WTC11 (cell line): ENCODE data around the gene PRR15L.

Source experiments
- ATF1 ChIP-seq: sonication (generic); formaldehyde crosslinking; IDR thresholded peaks from 2 replicates; pipeline ENCODE4 v1.8.1; 2023; ENCODE audit warnings: mild to moderate bottlenecking, moderate library complexity, missing genetic modification reagents
- CTCF ChIP-seq: fragments of 200-600 bp; IDR thresholded peaks from 2 replicates; pipeline ENCODE4 v1.8.0; 2022; ENCODE audit warnings: antibody characterized with exemption
- ESRRA ChIP-seq: sonication (generic); formaldehyde crosslinking; IDR thresholded peaks from 2 replicates; pipeline ENCODE4 v1.8.1; 2022; ENCODE audit warnings: mild to moderate bottlenecking, missing genetic modification reagents, borderline replicate concordance
- ZMAT4 ChIP-seq: fragments of 250-450 bp; sonication (Bioruptor Pico); IDR thresholded peaks from 2 replicates; pipeline ENCODE4 v1.9.0; 2021; ENCODE audit warnings: mild to moderate bottlenecking
- ZNF138 ChIP-seq: sonication (generic); formaldehyde crosslinking; conservative IDR thresholded peaks from 2 replicates; pipeline ENCODE4 v1.8.1; 2022; ENCODE audit warnings: mild to moderate bottlenecking, moderate library complexity, missing genetic modification reagents
- TF ChIP-seq, protein P1 (sequence below): sonication (generic); formaldehyde crosslinking; IDR thresholded peaks from 2 replicates; pipeline ENCODE4 v1.8.1; 2022; ENCODE audit warnings: low read depth, missing genetic modification reagents, borderline replicate concordance

DNA sequence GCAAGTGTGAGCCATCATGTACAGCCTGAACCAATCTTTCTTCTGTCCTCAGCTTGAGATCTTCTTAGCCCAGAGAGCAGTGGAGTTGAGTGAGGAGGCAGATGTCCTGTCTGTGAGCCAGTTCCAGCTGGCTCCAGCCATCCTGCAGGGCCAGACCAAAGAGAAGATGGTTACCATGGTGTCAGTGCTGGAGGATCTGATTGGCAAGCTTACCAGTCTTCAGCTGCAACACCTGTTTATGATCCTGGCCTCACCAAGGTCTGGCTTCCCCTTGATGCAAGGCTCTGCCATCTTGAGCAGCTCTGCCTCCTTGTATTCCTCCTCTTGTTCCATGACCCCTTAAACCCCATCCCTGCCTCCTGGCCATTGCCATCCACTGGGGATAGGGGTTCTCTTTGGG lies 22.9 kb upstream of the PRR15L start:
- no peak for TF ChIP-seq ZMAT4 (CRISPR knock-in tag)
- no peak for TF ChIP-seq CTCF
- no peak for TF ChIP-seq ZNF138 (CRISPR knock-in tag)
- TF ChIP-seq, protein P1, sequence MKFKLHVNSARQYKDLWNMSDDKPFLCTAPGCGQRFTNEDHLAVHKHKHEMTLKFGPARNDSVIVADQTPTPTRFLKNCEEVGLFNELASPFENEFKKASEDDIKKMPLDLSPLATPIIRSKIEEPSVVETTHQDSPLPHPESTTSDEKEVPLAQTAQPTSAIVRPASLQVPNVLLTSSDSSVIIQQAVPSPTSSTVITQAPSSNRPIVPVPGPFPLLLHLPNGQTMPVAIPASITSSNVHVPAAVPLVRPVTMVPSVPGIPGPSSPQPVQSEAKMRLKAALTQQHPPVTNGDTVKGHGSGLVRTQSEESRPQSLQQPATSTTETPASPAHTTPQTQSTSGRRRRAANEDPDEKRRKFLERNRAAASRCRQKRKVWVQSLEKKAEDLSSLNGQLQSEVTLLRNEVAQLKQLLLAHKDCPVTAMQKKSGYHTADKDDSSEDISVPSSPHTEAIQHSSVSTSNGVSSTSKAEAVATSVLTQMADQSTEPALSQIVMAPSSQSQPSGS (CRISPR knock-in tag), result no peak
- TF ChIP-seq ESRRA, result no peak
- TF ChIP-seq ATF1 (CRISPR knock-in tag), result no peak
